Measurements from ENCODE around the gene PNRC2.
"Not testable (repeated sequence)": the region's sequence is repeated elsewhere in the genome, so short reads cannot be mapped to it uniquely, and the experiment has no call there.

PNRC2 gene

DNA sequence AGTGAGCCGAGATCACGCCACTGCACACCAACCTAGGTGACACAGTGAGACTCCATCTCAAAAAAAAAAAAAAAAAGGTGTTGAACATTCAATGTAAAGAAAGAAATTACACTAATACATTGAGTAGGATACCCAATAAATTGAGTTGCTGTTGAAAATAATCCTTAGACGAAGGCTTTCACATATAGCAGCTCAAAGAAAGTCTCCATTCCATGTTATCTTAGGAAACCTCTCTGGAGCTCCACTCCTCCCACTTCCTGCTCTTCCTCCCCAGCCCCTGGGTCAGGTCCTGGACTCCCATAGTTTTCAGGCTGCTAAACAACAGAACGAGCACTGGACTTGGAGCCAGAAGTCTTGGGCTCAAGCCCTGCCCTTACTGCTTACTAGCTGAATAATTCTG is 30.8 kb upstream of the PNRC2 start:
- no peaks in the 10 kb centered on the region for H3K9me3 Mint-ChIP-seq

DNA sequence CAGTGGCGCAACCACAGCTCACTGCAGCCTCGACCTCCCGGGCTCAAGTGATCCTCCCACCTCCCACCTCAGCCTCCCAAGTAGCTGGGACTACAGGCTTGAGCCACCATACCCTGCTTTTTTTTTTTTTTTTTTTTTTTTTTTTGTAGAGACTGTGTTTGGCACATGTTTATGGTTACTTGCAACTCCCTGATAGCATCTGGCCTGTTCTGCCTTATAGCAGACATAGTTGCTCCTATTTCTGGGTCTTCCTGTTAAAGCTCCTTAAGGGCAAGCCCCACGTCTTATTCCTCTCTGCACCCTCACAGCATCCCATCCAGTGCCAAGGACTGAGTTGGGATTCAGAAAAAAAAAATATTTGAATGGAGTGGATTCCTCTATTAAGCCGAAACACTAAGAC is 29.4 kb upstream of the PNRC2 start:
- H3K9me3 Mint-ChIP-seq, result no peaks in the 10 kb centered on the region
- no peaks in the 10 kb centered on the region for H3K36me3 Mint-ChIP-seq
- no peak overlapping the region for H3K4me3 Mint-ChIP-seq
- no peaks in the 10 kb centered on the region for H3K4me1 Mint-ChIP-seq
- DNase-seq (ENCODE audit: low spot score in 2 of 2), result no peak
- no peak overlapping the region for H3K27ac Mint-ChIP-seq
- no peak for ATAC-seq

More for the DNA sequence above, 30.8 kb upstream of the PNRC2 start:
- no peak overlapping the region for H3K27ac Mint-ChIP-seq
- no peaks in the 10 kb centered on the region for H3K4me1 Mint-ChIP-seq
- no peak for ATAC-seq
- H3K4me3 Mint-ChIP-seq, result no peak overlapping the region
- no peaks in the 10 kb centered on the region for H3K36me3 Mint-ChIP-seq
- DNase-seq (ENCODE audit: low spot score in 2 of 2), result no peak

DNA sequence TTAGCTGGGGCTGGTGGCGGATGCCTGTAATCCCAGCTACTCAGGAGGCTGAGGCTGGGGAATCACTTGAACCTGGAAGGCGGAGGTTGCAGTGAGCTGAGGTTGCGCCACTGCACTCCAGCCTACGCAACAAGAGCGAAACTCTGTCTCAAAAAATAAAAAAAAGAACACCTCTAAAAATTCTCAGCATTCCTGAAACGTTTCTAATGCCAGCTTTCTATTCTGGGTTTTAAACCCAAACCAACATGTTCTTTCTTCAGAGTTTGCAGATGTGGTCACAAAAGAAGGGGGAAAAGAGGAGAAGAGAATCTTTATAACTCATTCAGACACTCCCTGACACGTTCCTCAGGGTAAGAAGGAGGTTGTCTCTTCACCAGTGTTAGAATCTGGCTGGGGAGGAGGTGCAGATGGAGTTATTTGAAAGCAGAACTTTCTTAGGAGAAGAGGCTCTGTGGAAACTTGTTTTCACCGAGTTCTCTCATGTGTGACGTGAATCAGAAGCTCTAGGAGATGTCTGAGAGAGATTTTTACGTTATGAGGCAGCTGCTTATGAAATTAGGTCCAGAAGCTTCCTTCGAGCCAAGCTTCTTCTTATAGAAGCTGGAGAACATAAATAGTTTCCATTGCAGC is 28.7 kb upstream of the PNRC2 start:
- Mint-ChIP-seq H3K36me3 (no peaks in the 10 kb centered on the region), H3K4me1 (no peaks in the 10 kb centered on the region), H3K27ac (peak overlapping the region; percentile 17), H3K4me3 (no peak overlapping the region), H3K9me3 (no peaks in the 10 kb centered on the region)
- no peak for ATAC-seq
- DNase-seq (ENCODE audit: low spot score in 2 of 2), result no peak

DNA sequence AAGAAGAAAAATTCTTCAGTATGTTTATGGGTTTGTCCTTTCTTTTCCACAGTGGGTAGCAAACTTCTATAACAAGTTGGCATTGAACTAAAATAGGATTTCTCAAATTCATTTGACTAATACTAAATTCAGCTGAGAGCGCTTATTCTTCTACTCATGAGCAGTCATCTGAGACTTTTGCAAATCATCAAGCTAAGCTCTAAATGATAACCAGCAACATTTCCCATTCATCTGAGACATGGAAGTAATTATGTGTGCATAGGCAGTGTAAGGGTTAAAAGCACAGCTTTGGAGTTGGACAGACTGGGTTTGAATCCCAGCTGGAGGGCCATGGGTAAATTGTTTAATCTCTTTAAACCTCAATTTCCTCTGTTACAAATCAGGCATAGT is 28.1 kb upstream of the PNRC2 start:
- Mint-ChIP-seq H3K4me3 (no peak overlapping the region), H3K27ac (no peak overlapping the region)

DNA sequence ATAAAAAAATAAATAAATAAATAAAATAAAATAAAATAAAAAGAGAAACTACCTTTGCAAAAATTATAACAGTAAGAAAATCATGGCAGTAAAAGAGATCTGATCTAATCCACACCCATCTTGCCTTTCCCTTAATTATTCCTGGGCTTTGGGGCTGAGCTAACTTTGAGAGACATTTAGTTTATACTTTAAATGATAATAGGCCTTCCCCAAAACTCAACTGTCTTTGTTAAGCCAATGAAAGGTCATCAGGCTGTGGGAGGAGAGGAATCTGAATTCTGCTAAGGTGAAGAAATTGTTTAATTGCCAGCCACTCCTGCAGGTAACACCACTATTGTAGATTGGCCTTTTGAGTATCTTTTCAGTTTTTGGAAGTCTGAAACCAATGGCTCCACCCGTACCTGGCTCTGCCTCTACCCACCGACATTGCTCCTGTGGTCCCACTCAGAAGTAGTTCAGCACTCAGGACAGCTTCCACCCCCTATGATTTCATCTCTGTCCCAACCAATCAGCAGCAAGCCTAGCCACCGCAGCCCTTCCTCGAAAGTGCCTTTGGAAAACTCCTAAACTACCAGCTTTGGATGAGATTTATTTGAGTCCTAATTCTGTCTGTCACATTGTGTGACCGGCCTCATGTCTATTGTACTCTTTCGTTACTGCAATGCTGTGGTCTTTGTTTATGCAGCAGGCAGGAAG is 23.0 kb upstream of the PNRC2 start:
- ATAC-seq, result no peak
- no peaks in the 10 kb centered on the region for H3K9me3 Mint-ChIP-seq
- no peak for DNase-seq (ENCODE audit: low spot score in 2 of 2)
- H3K4me3 Mint-ChIP-seq, result no peak overlapping the region
- H3K27ac Mint-ChIP-seq, result no peak overlapping the region
- H3K36me3 Mint-ChIP-seq, result no peaks in the 10 kb centered on the region
- no peaks in the 10 kb centered on the region for H3K4me1 Mint-ChIP-seq

More for the DNA sequence above, 28.1 kb upstream of the PNRC2 start:
- H3K36me3 Mint-ChIP-seq, result no peaks in the 10 kb centered on the region
- ATAC-seq (no peak), DNase-seq (ENCODE audit: low spot score in 2 of 2) (no peak)
- H3K9me3 Mint-ChIP-seq, result no peaks in the 10 kb centered on the region
- no peaks in the 10 kb centered on the region for H3K4me1 Mint-ChIP-seq

DNA sequence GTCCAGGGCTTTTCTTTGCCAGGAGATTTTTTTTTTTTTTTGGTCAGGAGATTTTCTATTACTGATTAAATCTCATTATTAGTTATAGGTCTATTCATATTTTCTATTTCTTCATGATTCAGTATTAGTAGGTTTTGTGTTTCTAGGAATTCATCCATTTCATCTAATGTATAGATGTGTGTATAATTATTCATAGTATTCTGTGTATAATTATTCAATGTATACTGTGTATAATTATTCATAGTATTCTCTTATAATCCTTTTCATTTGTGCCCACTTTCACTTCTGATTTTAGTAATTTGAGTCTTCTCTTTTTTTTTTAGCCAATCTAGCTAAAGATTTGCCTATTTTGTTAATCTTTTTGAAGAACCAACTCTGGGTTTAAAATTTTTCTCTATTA is 12.3 kb upstream of the PNRC2 start:
- H3K4me3 Mint-ChIP-seq, result no peak overlapping the region
- H3K9me3 Mint-ChIP-seq, result peaks cover 5% of the 10 kb centered on the region
- DNase-seq (ENCODE audit: low spot score in 2 of 2) (no peak), ATAC-seq (no peak)
- H3K27ac Mint-ChIP-seq, result no peak overlapping the region
- H3K36me3 Mint-ChIP-seq, result no peaks in the 10 kb centered on the region
- H3K4me1 Mint-ChIP-seq, result no peaks in the 10 kb centered on the region

DNA sequence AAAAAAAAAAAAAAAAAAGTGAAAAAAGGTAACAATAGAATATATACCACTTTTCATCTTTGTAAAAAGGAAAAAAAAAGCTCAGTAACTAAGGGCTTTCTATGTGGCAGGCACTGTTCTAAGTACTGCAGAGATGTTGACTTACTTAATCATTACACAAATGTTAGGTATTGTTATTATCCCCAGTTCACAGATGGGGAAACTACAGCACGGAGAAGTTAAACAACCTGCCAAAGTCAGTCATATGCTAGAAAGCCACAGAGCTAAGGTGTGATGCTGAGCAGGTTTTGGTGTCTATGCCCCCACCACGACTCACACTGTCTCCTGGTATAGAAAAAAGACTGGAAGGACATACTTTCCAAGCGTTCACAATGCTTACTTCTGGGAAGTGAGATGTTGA is 6.6 kb upstream of the PNRC2 start:
- peaks cover under 1% of the 10 kb centered on the region for H3K36me3 Mint-ChIP-seq
- H3K4me1 Mint-ChIP-seq, result peaks cover 8% of the 10 kb centered on the region
- H3K4me3 Mint-ChIP-seq, result no peak overlapping the region
- no peaks in the 10 kb centered on the region for H3K9me3 Mint-ChIP-seq
- ATAC-seq (peak; percentile 76), DNase-seq (ENCODE audit: low spot score in 2 of 2) (peak in 1 of 2 donors; percentile 30)
- H3K27ac Mint-ChIP-seq, result no peak overlapping the region

DNA sequence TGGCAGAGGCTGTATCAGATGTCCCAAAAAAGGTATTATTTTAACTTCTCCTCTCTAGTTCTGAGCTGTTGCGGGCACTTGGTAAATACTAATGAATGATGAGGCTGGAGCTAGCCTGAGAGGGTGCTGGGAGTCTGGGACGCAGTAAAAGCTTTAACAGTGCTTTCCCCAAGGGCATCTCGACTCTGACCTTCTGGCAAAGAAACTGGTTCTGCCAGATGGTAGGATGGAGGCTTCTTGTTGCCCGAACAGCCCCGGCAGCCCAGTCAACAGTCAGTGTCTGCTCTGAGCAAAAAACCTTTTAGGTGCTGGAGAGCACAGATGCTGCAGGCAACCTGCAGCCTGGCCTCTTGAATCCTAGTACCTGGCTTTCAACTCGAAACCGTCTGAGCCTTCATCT is 2.5 kb upstream of the PNRC2 start:
- peaks cover 27% of the 10 kb centered on the region for H3K4me1 Mint-ChIP-seq

DNA sequence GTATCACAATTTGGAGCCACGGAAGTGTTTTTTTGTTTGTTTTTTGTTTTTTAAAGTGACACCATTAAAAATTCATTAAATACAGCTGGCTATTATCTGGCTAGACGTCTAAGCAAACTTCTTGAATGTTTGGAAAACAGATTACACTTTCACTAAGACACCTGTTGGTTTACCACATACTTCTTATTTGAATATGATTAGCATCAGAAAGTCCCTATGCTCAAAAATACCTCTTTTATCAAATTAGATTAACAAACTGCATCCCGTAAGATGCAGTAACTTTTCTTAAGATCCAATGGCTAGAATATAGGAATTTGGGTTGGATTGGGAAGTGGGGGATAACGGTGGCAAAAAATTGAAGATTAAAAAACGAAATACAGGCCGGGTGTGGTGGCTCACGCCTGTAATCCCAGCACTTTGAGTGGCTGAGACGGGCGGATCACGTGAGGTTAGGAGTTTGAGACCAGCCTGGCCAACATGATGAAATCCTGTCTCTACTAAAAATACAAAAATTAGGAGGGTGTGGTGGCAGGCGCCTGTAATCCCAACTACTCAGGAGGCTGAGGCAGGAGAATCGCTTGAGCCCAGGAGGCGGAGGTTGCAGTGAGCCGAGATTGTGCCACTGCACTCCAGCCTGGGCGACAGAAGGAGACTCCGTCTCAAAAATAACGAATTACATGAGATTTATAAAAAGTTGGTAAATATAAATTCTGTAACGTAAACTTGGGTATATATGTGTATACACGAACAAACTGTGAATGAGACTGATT is 1.4 kb upstream of the PNRC2 start:
- H3K36me3 Mint-ChIP-seq, result peaks cover 52% of the 10 kb centered on the region
- H3K9me3 Mint-ChIP-seq, ATAC-seq: not testable (repeated sequence)
- DNase-seq (ENCODE audit: low spot score in 2 of 2), result peak in 1 of 2 donors; percentile 48
- peaks cover 27% of the 10 kb centered on the region for H3K4me1 Mint-ChIP-seq
- H3K4me3 Mint-ChIP-seq, result peak overlapping the region; percentile 100
- H3K27ac Mint-ChIP-seq, result peak overlapping the region; percentile 100

More for the DNA sequence above, 2.5 kb upstream of the PNRC2 start:
- DNase-seq (ENCODE audit: low spot score in 2 of 2), result peak in 1 of 2 donors; percentile 33
- Mint-ChIP-seq H3K36me3 (peaks cover 41% of the 10 kb centered on the region), H3K4me3 (no peak overlapping the region), H3K9me3 (no peaks in the 10 kb centered on the region), H3K27ac (no peak overlapping the region)
- ATAC-seq, result no peak

DNA sequence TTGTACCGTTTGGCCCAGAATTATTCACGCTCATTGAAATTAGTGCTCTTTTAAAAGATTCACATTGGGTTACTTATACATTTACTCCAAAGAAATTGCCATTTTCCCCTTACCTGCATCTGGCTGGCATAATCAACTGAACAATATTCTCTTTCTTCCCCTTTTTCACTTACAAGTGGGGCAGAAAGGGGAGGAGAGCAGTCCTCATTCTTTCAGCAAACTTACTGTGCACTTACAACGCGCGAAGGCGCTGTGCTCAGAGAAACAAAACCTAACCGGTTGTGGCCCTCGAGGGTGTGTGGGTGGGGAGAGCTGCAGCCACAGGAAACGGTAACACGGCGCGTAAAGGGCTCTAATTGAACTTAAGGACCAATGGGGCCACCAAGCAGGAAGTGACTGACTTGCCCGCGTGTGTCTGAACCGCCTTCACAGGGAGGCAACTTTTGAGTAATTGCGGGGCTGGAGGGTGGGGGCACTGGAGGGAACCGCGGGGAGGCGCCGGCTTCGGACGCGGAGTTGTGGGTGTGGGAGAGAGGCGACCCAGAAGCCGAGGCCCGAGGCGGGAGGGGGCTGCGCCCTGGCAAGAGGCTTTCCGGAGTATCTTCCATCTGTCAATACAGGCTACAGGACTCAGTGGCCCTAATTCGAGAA is 693 bp upstream of the PNRC2 start:
- peaks cover 59% of the 10 kb centered on the region for H3K36me3 Mint-ChIP-seq
- ATAC-seq (peak; percentile 90), DNase-seq (ENCODE audit: low spot score in 2 of 2) (peak; percentile 77 to 94)
- no peaks in the 10 kb centered on the region for H3K9me3 Mint-ChIP-seq
- H3K27ac Mint-ChIP-seq, result peak overlapping the region; percentile 100
- peaks cover 32% of the 10 kb centered on the region for H3K4me1 Mint-ChIP-seq
- H3K4me3 Mint-ChIP-seq, result peak overlapping the region; percentile 100

DNA sequence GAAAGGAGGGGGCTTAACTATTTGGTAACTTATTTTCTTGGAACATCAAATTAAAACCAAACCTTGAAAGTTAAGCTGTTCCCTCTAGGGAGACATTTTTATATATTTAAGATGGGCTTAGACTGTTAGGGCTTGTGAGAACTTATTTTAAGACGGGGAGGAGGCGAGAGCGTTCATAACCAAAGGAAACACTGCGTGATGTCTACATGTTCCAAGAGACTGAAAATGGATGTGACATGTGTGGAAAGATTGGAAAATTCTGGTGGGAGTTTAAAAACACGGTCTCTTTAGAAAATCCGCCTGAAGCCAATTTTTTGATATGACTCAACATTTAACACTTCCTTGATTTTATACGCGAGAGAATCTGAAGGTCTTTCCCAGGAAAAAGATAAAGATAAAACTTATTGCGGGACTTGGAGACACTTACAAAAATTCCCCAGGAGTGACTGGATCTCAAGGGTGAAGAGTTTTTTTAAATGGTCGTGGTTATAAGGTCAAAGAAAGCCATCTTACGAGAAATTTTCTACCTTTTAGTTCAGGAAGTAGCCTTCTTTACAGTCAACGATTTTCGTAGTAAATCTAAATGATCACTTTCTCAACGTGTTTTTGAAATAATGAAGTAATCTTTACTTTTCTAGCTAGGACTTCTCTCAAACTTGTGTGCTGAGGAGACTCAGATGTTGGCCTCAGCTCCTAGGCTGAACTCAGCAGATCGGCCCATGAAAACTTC is 828 bp downstream of the PNRC2 start:
- H3K36me3 Mint-ChIP-seq, result peaks cover 75% of the 10 kb centered on the region
- no peaks in the 10 kb centered on the region for H3K9me3 Mint-ChIP-seq
- peak overlapping the region; percentile 100 for H3K27ac Mint-ChIP-seq
- H3K4me1 Mint-ChIP-seq, result peaks cover 40% of the 10 kb centered on the region
- peak in 1 of 2 donors; percentile 26 for DNase-seq (ENCODE audit: low spot score in 2 of 2)
- ATAC-seq, result no peak
- H3K4me3 Mint-ChIP-seq, result peak overlapping the region; percentile 100

DNA sequence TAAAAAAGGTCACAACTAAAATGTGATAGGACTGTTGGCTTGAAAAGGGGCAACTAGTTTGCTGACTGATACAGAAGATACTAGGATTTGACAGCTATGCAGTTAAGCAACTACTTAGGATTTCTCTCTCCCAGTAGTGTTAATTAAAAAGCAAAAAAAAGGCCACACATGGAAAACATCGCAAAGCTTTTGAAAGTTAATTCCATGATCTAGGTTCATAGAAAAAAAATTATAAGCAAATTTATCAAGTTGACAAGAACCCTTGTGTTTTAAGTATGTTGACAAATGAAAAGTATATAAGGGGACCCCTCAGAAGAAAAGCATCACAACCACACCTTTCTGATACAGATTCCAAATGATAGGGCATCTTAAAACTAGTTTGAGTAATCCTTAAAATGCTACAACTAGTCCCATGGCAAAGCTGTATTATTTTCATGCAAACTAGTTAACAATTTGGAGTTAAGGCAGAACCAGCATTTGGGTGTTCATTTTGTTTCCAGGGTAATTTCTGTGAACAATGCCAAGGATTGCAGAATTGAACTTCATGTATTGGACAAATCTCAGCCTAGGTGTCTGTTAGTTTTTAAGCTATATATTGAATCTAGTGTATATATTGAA is 4.1 kb downstream of the PNRC2 start:
- peaks cover 100% of the 10 kb centered on the region for H3K36me3 Mint-ChIP-seq
- H3K4me3 Mint-ChIP-seq, result peak overlapping the region; percentile 18
- H3K4me1 Mint-ChIP-seq, result peaks cover 44% of the 10 kb centered on the region

DNA sequence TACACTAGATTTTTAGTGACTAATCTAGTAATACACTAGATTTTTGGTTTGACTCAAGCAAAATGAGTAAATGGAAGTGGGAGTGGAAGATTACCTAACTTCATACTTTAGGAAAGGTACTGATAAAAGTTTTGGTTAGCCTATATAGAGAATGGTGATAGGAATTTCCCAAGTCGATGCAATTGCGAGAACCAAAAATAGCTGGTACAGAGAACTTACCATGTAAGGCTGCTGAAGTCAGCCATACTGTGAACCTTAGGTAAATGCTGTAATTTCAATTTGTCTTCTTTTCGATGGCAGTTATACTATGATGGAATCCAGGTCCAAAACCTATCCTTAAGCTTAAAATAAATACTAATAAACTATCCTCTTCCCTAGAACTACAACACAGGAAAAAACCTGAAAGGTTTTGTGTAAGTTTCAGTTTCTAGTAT is 4.6 kb downstream of the PNRC2 start:
- H3K27ac Mint-ChIP-seq, result peak overlapping the region; percentile 62
- peak overlapping the region; percentile 18 for H3K4me3 Mint-ChIP-seq
- DNase-seq (ENCODE audit: low spot score in 2 of 2) (peak in 1 of 2 donors; percentile 34), ATAC-seq (no peak)
- H3K36me3 Mint-ChIP-seq, result peaks cover 100% of the 10 kb centered on the region
- no peaks in the 10 kb centered on the region for H3K9me3 Mint-ChIP-seq
- peaks cover 40% of the 10 kb centered on the region for H3K4me1 Mint-ChIP-seq

More for the DNA sequence above, 4.1 kb downstream of the PNRC2 start:
- ATAC-seq, result no peak
- Mint-ChIP-seq H3K27ac (peak overlapping the region; percentile 62), H3K9me3 (no peaks in the 10 kb centered on the region)
- peak in 1 of 2 donors; percentile 26 for DNase-seq (ENCODE audit: low spot score in 2 of 2)
